SU-DHL-6 (cell line): Measurements from ENCODE around the gene PLPP3.

Experiments
- CTCF ChIP-seq: fragments of 200-600 bp; sonication (generic); IDR thresholded peaks from one replicate; pipeline ENCODE4 v1.5.1; 2017; ENCODE audit warnings: antibody characterized with exemption, mild to moderate bottlenecking, low read length, moderate library complexity; ENCODE audit not compliant: insufficient read depth, poor library complexity, severe bottlenecking
- EZH2phosphoT487 ChIP-seq: fragments of 200-600 bp; sonication (generic), shearing (Covaris generic); conservative IDR thresholded peaks from 2 replicates; pipeline ENCODE4 v1.6.1; 2018; ENCODE audit warnings: mild to moderate bottlenecking, antibody characterized with exemption, low read length, moderate library complexity, mixed read lengths

- no peak for TF ChIP-seq CTCF
- no peak for TF ChIP-seq EZH2phosphoT487
Measured at GRCh38 chr1:56496821-56497772, 82.3 kb downstream of the PLPP3 start.
